ENCODE data around the gene AJAP1.

Gene AJAP1

DNA sequence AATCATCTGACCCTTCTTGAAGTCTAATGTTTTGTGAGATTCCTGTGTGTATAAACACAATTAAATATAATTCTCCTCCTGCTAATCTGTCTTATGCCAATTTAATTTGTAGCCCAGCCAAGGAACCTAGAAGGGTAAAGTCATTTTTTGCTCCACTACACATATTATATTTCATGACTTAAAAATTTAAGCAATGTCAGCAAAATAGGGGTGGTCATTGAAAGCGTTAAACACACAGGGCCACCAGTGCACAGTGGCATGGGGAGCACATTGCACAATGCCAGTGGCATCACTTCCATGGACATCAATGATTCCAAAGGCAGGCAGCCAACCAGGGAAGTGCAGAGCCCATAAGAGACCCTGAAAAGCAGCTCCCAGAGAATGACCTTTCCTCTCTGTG is 166.1 kb downstream of the AJAP1 start:
- DNase-seq (ENCODE audit: low read depth in 3 of 3): no peak

- DNase-seq (ENCODE audit: low read depth in 3 of 3): no peak
Observed at GRCh38 chr1:4825800-4826450, 171.5 kb downstream of the AJAP1 start.

- DNase-seq (ENCODE audit: low read depth in 3 of 3): no peak
Observed at GRCh38 chr1:4830707-4831106, 176.3 kb downstream of the AJAP1 start.

GRCh38 chr1:4836574-4836973 is 182.2 kb downstream of the AJAP1 start:
- no peak for DNase-seq (ENCODE audit: low read depth in 3 of 3)

GRCh38 chr1:4837031-4837600 is 182.7 kb downstream of the AJAP1 start:
- no peak for DNase-seq (ENCODE audit: low read depth in 3 of 3)

- no peak for DNase-seq (ENCODE audit: low read depth in 3 of 3)
Observed at GRCh38 chr1:4837752-4838151, 183.3 kb downstream of the AJAP1 start.

DNA sequence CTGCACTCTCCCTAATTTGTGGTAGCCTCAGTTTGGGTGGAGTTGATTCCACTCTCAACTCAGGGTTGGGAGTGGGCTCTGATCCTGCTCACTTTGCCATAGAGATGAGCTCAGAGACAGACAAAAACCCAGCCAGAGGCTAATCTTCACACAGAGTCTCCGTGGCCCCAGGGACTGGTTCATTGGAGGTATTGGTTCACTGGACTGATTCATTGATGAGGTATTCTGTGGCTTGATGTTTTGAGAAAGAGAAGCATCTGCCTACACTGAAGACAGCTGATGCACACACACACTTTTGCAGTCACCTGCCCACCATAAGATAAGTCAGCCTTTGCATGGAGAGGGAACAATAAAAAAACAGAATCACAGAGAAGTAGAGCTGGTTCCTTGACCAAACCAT is 183.8 kb downstream of the AJAP1 start:
- DNase-seq (ENCODE audit: low read depth in 3 of 3): no peak
